K562 (cell line): Measurements from ENCODE around the gene RUSC1. TPM values are rescaled to one million over a fixed set of nuclear protein-coding genes. Genes with fewer than 3 reads are reported as not detected.
A peak's percentile ranks its signal among the peaks of the same experiment; 100 is the strongest.

Experiments used
- ATF7 ChIP-seq: fragments of 450-650 bp; IDR thresholded peaks from 2 replicates; pipeline ENCODE4 v1.7.1; 2014; ENCODE audit warnings: mild to moderate bottlenecking, moderate library complexity
- BRF1 ChIP-seq: IDR thresholded peaks from 3 replicates; pipeline ENCODE4 v1.6.1; 2011; ENCODE audit warnings: borderline replicate concordance, mild to moderate bottlenecking; ENCODE audit not compliant: insufficient read length; ENCODE audit errors: extremely low read depth
- CBFB ChIP-seq: sonication (generic); formaldehyde crosslinking; IDR thresholded peaks from 2 replicates; pipeline ENCODE4 v1.4.0; 2020; ENCODE audit warnings: mild to moderate bottlenecking, missing genetic modification reagents
- CBX1 ChIP-seq: sonication (generic); IDR thresholded peaks from 2 replicates; pipeline ENCODE4 v1.6.1; 2016; ENCODE audit warnings: antibody characterized with exemption, low read depth, mild to moderate bottlenecking
- CBX3 ChIP-seq, 2 experiments: IDR thresholded peaks; 1 replicate in 1 of 2; 2 replicates in 1 of 2; pipeline ENCODE4 v1.6.1; 2012; ENCODE audit warnings: inconsistent platforms in 2 of 2, low read length in 2 of 2, borderline replicate concordance in 1 of 2, control low read depth in 1 of 2
- CCNT2 ChIP-seq: IDR thresholded peaks from 2 replicates; pipeline ENCODE4 v1.6.1; 2011; ENCODE audit warnings: borderline replicate concordance, low read depth, mild to moderate bottlenecking, moderate library complexity, mixed read lengths, low read length; ENCODE audit not compliant: insufficient read length; ENCODE audit errors: extremely low read depth
- CXXC5 ChIP-seq: fragments of 250-450 bp; sonication (Bioruptor Pico); IDR thresholded peaks from 2 replicates; pipeline ENCODE4 v1.8.0; 2022; ENCODE audit warnings: inconsistent platforms, mild to moderate bottlenecking, moderate library complexity
- DACH1 ChIP-seq: fragments of 450-650 bp; IDR thresholded peaks from 2 replicates; pipeline ENCODE4 v1.6.1; 2018; ENCODE audit not compliant: partially characterized antibody
- EHMT2 ChIP-seq: fragments of 450-650 bp; IDR thresholded peaks from 2 replicates; pipeline ENCODE4 v1.6.1; 2018; ENCODE audit warnings: antibody characterized with exemption
- FIP1L1 ChIP-seq: fragments of 200-400 bp; formaldehyde crosslinking; IDR thresholded peaks from 2 replicates; pipeline ENCODE4 v1.6.1; 2018; ENCODE audit warnings: mild to moderate bottlenecking, low read depth, low read length; ENCODE audit not compliant: poor library complexity, severe bottlenecking
- GATAD2B ChIP-seq: fragments of 450-650 bp; IDR thresholded peaks from 2 replicates; pipeline ENCODE4 v1.6.1; 2017; ENCODE audit warnings: mild to moderate bottlenecking, borderline replicate concordance
- HMGN3 ChIP-seq: IDR thresholded peaks from 2 replicates; pipeline ENCODE4 v1.6.1; 2011; ENCODE audit warnings: borderline replicate concordance, low read depth, mild to moderate bottlenecking, mixed read lengths, low read length; ENCODE audit not compliant: insufficient read length; ENCODE audit errors: extremely low read depth
- LCOR ChIP-seq: sonication (generic); formaldehyde crosslinking; IDR thresholded peaks from 2 replicates; pipeline ENCODE4 v1.8.0; 2022; ENCODE audit warnings: mild to moderate bottlenecking, missing genetic modification reagents
- POU5F1 ChIP-seq: fragments of 150-350 bp; IDR thresholded peaks from 2 replicates; pipeline ENCODE4 v1.6.1; 2014; ENCODE audit warnings: borderline replicate concordance, low read length, low read depth, mild to moderate bottlenecking; ENCODE audit not compliant: partially characterized antibody
- SIN3A ChIP-seq, 2 experiments: fragments of 150-350 bp in 1 of 2; IDR thresholded peaks; 2 replicates each; pipeline ENCODE4 v1.6.1; 2011 to 2016; ENCODE audit warnings: borderline replicate concordance in 2 of 2, low read depth in 2 of 2, low read length in 2 of 2, mild to moderate bottlenecking in 2 of 2, moderate library complexity in 2 of 2; ENCODE audit not compliant: control insufficient read depth in 1 of 2
- SMAD4 ChIP-seq: fragments of 250-450 bp; sonication (Bioruptor Pico); conservative IDR thresholded peaks from 2 replicates; pipeline ENCODE4 v1.8.0; 2021; ENCODE audit warnings: inconsistent platforms, mild to moderate bottlenecking, moderate library complexity
- TEAD1 ChIP-seq, 2 experiments: fragments of 450-650 bp in 1 of 2; sonication (generic) in 1 of 2; formaldehyde crosslinking; IDR thresholded peaks; 2 replicates each; pipeline versions ENCODE4 v1.4.0 to v1.8.0; 2020 to 2022; ENCODE audit warnings: mild to moderate bottlenecking in 2 of 2, missing genetic modification reagents in 1 of 2
- ZNF316 ChIP-seq: fragments of 450-650 bp; IDR thresholded peaks from 2 replicates; pipeline ENCODE4 v1.6.1; 2016
- ZNF696 ChIP-seq: fragments of 250-450 bp; sonication (Bioruptor Pico); conservative IDR thresholded peaks from 2 replicates; pipeline ENCODE4 v1.4.0; 2020; ENCODE audit warnings: mild to moderate bottlenecking, moderate library complexity
- polyA plus RNA-seq, 8 experiments: library from polyadenylated mRNA; depleted of rRNA in 4 of 8; stranded (reverse) in 5 of 8; unstranded in 3 of 8; fragments of >200 nt; fragmentation: Nextera tagmentation in 2 of 8; fragmentation: Illumina TruSeq in 1 of 8; extraction: Ambion mirVana in 2 of 8; extraction: Trizol in 1 of 8; gene quantifications; 2 replicates each; pipeline versions ENCODE4 v1.2.1 to v1.2.3, GENCODE V29; 2011 to 2014; ENCODE audit warnings: inconsistent platforms in 1 of 8, missing spikeins in 1 of 8
- total RNA-seq, 7 experiments: library from RNA; depleted of rRNA in 6 of 7; stranded (reverse); fragments of >200 nt in 6 of 7; fragmentation: Illumina TruSeq in 2 of 7; extraction: Trizol in 2 of 7; gene quantifications; 2 replicates each; pipeline versions ENCODE4 v1.2.1 to v1.2.3, GENCODE V29; 2011 to 2021; ENCODE audit warnings: low replicate concordance in 1 of 7
- TF ChIP-seq, protein P1 (sequence below): sonication (generic); formaldehyde crosslinking; IDR thresholded peaks from 2 replicates; pipeline ENCODE4 v1.8.1; 2023; ENCODE audit warnings: mild to moderate bottlenecking, missing genetic modification reagents
- TF ChIP-seq, protein P2 (sequence below), 2 experiments: IDR thresholded peaks; 2 replicates each; pipeline ENCODE4 v1.6.1; 2011; ENCODE audit warnings: borderline replicate concordance in 1 of 2, control low read depth in 1 of 2, low read depth in 1 of 2, low read length in 1 of 2, mild to moderate bottlenecking in 1 of 2, mixed read lengths in 1 of 2, moderate library complexity in 1 of 2; ENCODE audit not compliant: insufficient read depth in 1 of 2, insufficient read length in 1 of 2, poor library complexity in 1 of 2, severe bottlenecking in 1 of 2; ENCODE audit errors: extremely low read depth in 1 of 2
- TF ChIP-seq, protein P3 (sequence below): fragments of 200-800 bp; sonication (Bioruptor generic); IDR thresholded peaks from 2 replicates; pipeline ENCODE4 v1.6.1; 2017; ENCODE audit warnings: missing genetic modification characterization, missing compliant biosample characterization

Gene RUSC1
- total and polyA plus RNA-seq, 9 of the 15 experiments (the other 6 are each of a cell fraction or from before 2014, with no cell fraction given): 5.7 to 68.3 (median 33.6) TPM

DNA sequence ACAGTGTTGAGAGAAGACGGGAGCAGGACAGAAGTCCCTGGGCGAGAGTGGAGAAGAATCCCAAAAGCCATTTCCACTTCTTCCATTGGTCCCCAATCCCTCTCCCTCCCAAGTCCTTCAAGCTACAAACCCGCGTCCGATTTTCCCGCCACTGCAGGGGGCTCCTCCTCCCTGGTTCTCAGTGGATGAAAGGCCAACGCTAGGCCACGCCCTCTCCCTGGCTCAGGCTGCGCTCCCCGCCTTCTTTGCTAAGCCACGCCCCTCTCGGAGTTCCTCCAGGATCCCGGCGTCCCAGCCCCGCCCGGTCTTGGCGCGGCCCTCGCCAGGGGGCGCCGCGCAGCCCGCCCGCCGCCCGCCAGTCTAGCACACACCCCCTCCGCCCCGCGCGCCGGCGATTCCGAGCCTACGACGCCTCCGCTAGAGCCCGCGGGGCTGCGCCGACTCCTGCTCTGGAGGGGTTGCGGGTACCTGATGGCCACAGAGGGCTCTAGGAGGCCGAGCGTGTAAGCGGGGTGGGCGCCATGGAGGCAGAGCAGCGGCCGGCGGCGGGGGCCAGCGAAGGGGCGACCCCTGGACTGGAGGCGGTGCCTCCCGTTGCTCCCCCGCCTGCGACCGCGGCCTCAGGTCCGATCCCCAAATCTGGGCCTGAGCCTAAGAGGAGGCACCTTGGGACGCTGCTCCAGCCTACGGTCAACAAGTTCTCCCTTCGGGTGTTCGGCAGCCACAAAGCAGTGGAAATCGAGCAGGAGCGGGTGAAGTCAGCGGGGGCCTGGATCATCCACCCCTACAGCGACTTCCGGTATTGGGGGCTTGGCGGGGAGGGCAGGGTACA is 43.4 kb upstream of the RUSC1 start, which contains the start of gene HCN3 (continued):
- TF ChIP-seq, protein P1, sequence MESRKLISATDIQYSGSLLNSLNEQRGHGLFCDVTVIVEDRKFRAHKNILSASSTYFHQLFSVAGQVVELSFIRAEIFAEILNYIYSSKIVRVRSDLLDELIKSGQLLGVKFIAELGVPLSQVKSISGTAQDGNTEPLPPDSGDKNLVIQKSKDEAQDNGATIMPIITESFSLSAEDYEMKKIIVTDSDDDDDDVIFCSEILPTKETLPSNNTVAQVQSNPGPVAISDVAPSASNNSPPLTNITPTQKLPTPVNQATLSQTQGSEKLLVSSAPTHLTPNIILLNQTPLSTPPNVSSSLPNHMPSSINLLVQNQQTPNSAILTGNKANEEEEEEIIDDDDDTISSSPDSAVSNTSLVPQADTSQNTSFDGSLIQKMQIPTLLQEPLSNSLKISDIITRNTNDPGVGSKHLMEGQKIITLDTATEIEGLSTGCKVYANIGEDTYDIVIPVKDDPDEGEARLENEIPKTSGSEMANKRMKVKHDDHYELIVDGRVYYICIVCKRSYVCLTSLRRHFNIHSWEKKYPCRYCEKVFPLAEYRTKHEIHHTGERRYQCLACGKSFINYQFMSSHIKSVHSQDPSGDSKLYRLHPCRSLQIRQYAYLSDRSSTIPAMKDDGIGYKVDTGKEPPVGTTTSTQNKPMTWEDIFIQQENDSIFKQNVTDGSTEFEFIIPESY (CRISPR knock-in tag): peak; percentile 34; the same call in 1 of the 2 replicates
- peak; percentile 47; the same call in 1 of the 2 replicates for TF ChIP-seq CBX1
- peak; percentile 82 for TF ChIP-seq HMGN3
- TF ChIP-seq SIN3A (IDR thresholded peaks at IDR 0.05; ENCODE audit: borderline replicate concordance in 2 of 2, control insufficient read depth in 1 of 2, low read depth in 2 of 2, low read length in 2 of 2): peak; percentile 71 to 95; a peak in 2 of 4 replicates
- TF ChIP-seq LCOR (CRISPR knock-in tag): peak; percentile 72; the same call in 1 of the 2 replicates
- peak; percentile 83 for TF ChIP-seq CXXC5 (CRISPR knock-in tag)
- TF ChIP-seq EHMT2: no peak
- TF ChIP-seq CBFB (CRISPR knock-in tag): no peak
- TF ChIP-seq POU5F1: no peak
- TF ChIP-seq TEAD1 (CRISPR knock-in tag; IDR thresholded peaks at IDR 0.05): peak; percentile 20 to 41; a peak in 1 of 4 replicates
- TF ChIP-seq SMAD4 (CRISPR knock-in tag): peak; percentile 90
- TF ChIP-seq ATF7: peak; percentile 71; the same call in 1 of the 2 replicates
- no peak for TF ChIP-seq DACH1
- peak; percentile 81 for TF ChIP-seq CCNT2
- no peak for TF ChIP-seq ZNF696 (CRISPR knock-in tag)
- no peak for TF ChIP-seq BRF1
- TF ChIP-seq, protein P2, sequence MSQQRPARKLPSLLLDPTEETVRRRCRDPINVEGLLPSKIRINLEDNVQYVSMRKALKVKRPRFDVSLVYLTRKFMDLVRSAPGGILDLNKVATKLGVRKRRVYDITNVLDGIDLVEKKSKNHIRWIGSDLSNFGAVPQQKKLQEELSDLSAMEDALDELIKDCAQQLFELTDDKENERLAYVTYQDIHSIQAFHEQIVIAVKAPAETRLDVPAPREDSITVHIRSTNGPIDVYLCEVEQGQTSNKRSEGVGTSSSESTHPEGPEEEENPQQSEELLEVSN (IDR thresholded peaks at IDR 0.05; ENCODE audit: borderline replicate concordance in 1 of 2, extremely low read depth in 1 of 2, insufficient read depth in 1 of 2, insufficient read length in 1 of 2, low read depth in 1 of 2, low read length in 1 of 2, poor library complexity in 1 of 2, severe bottlenecking in 1 of 2): peak; percentile 94 to 97
- TF ChIP-seq CBX3 (IDR thresholded peaks at IDR 0.05; ENCODE audit: borderline replicate concordance in 1 of 2, low read length in 2 of 2): no peak; a peak in 1 of 3 replicates
- peak; percentile 52; the same call in 1 of the 2 replicates for TF ChIP-seq GATAD2B
- TF ChIP-seq FIP1L1: peak; percentile 27
- TF ChIP-seq, protein P3, sequence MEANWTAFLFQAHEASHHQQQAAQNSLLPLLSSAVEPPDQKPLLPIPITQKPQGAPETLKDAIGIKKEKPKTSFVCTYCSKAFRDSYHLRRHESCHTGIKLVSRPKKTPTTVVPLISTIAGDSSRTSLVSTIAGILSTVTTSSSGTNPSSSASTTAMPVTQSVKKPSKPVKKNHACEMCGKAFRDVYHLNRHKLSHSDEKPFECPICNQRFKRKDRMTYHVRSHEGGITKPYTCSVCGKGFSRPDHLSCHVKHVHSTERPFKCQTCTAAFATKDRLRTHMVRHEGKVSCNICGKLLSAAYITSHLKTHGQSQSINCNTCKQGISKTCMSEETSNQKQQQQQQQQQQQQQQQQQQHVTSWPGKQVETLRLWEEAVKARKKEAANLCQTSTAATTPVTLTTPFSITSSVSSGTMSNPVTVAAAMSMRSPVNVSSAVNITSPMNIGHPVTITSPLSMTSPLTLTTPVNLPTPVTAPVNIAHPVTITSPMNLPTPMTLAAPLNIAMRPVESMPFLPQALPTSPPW: peak; percentile 93
- TF ChIP-seq ZNF316: no peak
